DLD1 (cell line): Measurements from ENCODE around the gene GLRA3.
"Not testable (repeated sequence)": the region's sequence is repeated elsewhere in the genome, so short reads cannot be mapped to it uniquely, and the experiment has no call there.

ENCODE experiments used
- in situ Hi-C: cut with HindIII; loops from 2 replicates; pipeline ENCODE4 v1.10.0; 2017; ENCODE audit warnings: low sequenced_read_pairs

Gene GLRA3

GRCh38 chr4:174672276-174672675 lies 156.8 kb downstream of the GLRA3 start:
- in situ Hi-C loops, result no loop called here

- in situ Hi-C loops, result no loop called here
Measured at GRCh38 chr4:174669270-174669669, 159.8 kb downstream of the GLRA3 start.

GRCh38 chr4:174665799-174666198 lies 163.2 kb downstream of the GLRA3 start:
- in situ Hi-C loops, result no loop called here

- in situ Hi-C loops, result no loop called here
Measured at GRCh38 chr4:174663216-174663615, 165.8 kb downstream of the GLRA3 start.

GRCh38 chr4:174658246-174658645 lies 170.8 kb downstream of the GLRA3 start:
- in situ Hi-C loops, result no loop called here

- in situ Hi-C loops, result no loop called here
Measured at GRCh38 chr4:174657472-174657871, 171.6 kb downstream of the GLRA3 start.

- in situ Hi-C loops, result no loop called here
Measured at GRCh38 chr4:174654634-174655033, 174.4 kb downstream of the GLRA3 start.

- in situ Hi-C loops, result no loop called here
Measured at GRCh38 chr4:174650711-174651355, 178.2 kb downstream of the GLRA3 start.

GRCh38 chr4:174648812-174649211 lies 180.2 kb downstream of the GLRA3 start:
- in situ Hi-C loops, result no loop called here

- in situ Hi-C loops, result no loop called here
Measured at GRCh38 chr4:174646326-174646725, 182.7 kb downstream of the GLRA3 start.

- in situ Hi-C loops, result no loop called here
Measured at GRCh38 chr4:174640146-174640545, 188.9 kb downstream of the GLRA3 start.

- in situ Hi-C loops, result loop anchor here (5.0 kb wide), 1 partner anchor 258 kb away; no protein-coding TSS in a partner anchor
Measured at GRCh38 chr4:174635732-174636131, 193.3 kb downstream of the GLRA3 start.

- in situ Hi-C loops, result no loop called here
Measured at GRCh38 chr4:174633399-174633798, 195.6 kb downstream of the GLRA3 start.

- in situ Hi-C loops, result no loop called here
Measured at GRCh38 chr4:174631901-174632758, 196.9 kb downstream of the GLRA3 start.

GRCh38 chr4:174629907-174630450 lies 199.1 kb downstream of the GLRA3 start:
- in situ Hi-C loops, result not testable (repeated sequence)

- in situ Hi-C loops, result no loop called here
Measured at GRCh38 chr4:174629265-174629664, 199.8 kb downstream of the GLRA3 start.

- in situ Hi-C loops, result no loop called here
Measured at GRCh38 chr4:174628191-174628590, 200.9 kb downstream of the GLRA3 start.

GRCh38 chr4:174627473-174627872 lies 201.6 kb downstream of the GLRA3 start:
- in situ Hi-C loops, result no loop called here

- in situ Hi-C loops, result no loop called here
Measured at GRCh38 chr4:174626342-174627008, 202.6 kb downstream of the GLRA3 start.

- in situ Hi-C loops, result loop anchor here (5.0 kb wide), 1 partner anchor 59 kb away; no protein-coding TSS in a partner anchor
Measured at GRCh38 chr4:174616661-174617060, 212.4 kb downstream of the GLRA3 start.

- in situ Hi-C loops, result no loop called here
Measured at GRCh38 chr4:174613979-174614378, 215.1 kb downstream of the GLRA3 start.
